Astrocyte of the hippocampus (primary cell): ENCODE data around the gene SLC30A5.
"Not testable (repeated sequence)": the region's sequence is repeated elsewhere in the genome, so short reads cannot be mapped to it uniquely, and the experiment has no call there.

Experiments
- DNase-seq: peaks from one replicate; pipeline ENCODE4 v3.0.0; 2011; ENCODE audit warnings: low read depth, low spot score

Gene SLC30A5

DNA sequence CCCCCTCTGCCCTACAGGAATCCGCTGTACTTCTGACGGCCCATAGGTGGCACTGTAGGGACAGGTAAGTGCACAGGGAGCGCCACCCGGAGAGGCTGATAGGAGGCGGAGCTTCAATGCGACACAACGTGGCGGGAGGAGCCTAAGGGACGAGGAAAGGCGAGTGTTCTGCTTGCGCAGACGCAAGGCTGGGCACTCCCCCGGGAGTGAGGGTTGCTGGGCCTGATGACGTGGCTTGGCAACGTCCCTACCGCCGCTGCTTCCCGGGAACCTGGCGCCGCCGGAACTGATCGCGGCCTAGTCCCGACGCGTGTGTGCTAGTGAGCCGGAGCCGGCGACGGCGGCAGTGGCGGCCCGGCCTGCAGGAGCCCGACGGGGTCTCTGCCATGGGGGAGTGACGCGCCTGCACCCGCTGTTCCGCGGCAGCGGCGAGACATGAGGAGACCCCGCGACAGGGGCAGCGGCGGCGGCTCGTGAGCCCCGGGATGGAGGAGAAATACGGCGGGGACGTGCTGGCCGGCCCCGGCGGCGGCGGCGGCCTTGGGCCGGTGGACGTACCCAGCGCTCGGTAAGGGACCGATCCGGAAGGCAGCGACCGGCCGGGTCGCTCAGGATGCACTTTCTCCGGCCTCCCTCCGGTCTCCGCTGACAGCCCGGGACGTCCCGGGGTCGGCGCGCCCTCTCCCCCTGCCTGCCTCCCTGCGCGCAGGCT is at the start of gene SLC30A5:
SLC30A5 (plus strand) TSS at position 244 of the 712 bp plus-strand sequence; CDS start at position 486, 242 bp downstream.
- peak; percentile 100 for DNase-seq

DNA sequence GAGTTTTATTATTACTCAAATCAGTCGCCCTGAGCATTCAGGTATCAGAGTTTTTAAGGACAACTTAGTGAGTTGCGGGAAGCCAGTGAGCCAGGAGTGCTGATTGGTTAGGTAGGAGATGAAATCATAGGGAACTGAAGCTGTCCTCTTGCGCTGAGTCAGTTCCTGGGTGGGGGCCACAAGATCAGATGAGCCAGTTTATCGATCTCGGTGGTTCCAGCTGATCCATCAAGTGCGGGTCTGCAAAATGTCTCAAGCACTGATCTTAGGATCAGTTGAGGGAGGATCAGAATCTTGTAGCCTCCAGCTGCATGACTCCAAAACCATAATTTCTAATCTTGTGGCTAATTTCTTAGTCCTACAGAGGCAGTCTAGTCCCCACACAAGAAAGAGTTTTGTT is 48.6 kb upstream of the SLC30A5 start:
- not testable (repeated sequence) for DNase-seq

DNA sequence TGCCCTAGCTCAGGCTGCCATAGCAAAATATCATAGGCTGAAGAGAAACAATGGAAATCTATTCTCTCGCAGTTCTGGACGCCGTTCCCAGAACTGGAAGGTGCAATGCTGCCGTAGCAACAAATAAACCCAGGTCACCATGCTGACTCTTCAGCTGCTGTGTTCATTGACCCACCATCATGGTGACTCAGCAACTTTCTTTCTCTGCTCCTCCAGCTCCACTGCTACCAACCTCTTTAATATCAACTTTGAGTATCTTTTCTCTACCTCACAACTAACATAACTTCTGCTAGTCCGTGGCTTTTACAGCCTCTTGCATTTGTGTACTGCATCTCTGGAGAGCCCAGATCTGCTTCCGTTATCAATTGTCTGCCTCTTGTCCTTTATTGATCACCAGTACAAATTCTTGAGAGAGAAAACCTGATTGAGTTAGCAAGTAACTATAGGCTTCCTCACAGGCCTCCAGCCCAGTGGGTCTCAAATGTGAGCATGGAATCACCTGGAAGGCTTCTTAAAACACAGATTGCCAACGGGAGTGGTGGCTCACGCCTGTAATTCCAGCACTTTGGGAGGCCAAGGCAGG is 47.3 kb upstream of the SLC30A5 start:
- DNase-seq: peak; percentile 3

DNA sequence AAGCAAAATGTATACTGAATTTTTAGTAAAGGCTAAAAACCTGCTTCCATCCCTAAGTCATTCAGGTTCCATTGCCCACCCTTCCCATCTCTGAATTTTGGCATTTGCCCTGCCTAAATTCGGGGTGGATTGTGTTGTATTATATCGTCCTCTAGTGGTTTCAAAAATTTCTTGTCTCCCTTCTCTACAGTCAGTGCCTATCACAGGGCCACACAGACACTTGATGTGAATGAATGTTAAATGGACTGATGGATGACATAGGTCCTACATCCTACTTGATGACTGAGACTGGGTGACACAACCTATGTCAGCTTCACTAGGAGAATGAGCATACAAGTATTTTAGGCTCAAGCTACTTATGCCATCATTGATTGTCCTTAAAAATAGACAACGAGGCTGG is 45.6 kb upstream of the SLC30A5 start:
- DNase-seq: no peak

DNA sequence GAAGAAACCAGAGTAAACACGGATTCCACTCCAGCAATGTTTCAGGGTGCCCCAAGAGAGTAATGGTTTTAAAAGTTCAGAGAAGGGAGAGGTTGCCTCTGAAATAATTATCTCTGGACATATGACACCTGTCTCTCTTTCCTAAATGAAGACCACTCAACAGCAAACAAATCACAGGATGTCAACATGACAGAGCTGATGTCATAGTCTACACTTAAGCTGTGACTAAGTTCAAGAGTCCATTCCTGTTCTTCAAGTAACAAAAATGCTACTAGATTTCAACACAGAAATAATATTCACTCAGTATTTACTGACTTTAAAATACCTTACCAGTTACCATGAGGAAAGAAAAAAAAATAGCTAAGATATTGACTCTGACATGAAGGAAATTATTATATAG is 44.7 kb upstream of the SLC30A5 start:
- no peak for DNase-seq

DNA sequence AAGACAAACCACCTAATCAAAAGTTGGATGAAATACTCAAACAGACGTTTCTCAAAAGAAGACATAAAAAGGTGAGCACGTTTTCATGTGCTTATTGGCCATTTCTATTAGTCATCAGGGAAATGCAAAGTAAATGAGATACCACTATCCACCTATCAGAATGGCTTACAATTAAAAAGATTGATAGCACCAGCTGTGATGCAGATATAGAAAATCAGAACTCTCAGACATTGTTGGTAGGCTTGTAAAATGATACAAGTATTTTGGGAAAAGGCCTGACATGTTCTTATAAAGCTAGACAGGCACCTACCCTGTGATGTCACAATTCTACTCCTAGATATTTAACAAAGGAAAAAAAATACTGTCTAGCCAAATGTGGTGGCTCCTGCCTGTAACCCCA is 44.0 kb upstream of the SLC30A5 start:
- DNase-seq: no peak

DNA sequence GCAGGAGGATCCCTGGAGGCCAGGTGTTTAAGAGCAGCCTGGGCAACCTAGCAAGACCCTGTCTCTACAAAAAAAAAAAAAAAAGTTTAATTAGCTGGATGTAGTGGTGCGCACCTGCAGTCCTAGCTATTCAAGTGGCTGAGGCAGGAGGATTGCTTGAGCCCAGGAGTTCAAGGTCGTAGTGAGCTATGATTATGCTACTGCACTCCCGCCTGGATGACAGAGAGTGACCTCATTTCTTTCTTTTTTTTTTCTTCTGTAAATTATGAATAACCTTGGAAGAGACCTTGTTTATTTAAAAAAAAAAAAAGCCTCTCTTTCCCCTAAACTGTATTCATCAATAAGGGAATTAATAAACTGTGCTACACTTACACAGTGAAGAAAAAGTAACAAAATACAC is 43.6 kb upstream of the SLC30A5 start:
- no peak for DNase-seq

DNA sequence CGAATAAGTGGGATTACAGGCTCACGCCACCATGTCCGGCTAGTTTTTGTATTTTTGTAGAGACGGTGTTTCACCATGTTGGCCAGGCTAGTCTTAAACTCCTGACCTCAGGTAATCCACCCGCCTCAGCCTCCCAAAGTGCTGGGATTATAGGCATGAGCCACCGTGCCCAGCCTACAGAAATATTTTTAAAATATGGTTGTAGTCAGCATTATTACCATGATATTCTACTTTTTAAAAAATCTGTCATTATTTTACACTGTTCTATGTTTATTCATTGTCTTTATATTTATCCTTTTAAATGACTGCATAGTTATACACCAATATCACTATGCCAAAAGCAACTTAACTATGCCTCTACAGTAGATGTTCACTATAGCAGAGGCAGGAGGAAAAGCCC is 41.6 kb upstream of the SLC30A5 start:
- DNase-seq: no peak

DNA sequence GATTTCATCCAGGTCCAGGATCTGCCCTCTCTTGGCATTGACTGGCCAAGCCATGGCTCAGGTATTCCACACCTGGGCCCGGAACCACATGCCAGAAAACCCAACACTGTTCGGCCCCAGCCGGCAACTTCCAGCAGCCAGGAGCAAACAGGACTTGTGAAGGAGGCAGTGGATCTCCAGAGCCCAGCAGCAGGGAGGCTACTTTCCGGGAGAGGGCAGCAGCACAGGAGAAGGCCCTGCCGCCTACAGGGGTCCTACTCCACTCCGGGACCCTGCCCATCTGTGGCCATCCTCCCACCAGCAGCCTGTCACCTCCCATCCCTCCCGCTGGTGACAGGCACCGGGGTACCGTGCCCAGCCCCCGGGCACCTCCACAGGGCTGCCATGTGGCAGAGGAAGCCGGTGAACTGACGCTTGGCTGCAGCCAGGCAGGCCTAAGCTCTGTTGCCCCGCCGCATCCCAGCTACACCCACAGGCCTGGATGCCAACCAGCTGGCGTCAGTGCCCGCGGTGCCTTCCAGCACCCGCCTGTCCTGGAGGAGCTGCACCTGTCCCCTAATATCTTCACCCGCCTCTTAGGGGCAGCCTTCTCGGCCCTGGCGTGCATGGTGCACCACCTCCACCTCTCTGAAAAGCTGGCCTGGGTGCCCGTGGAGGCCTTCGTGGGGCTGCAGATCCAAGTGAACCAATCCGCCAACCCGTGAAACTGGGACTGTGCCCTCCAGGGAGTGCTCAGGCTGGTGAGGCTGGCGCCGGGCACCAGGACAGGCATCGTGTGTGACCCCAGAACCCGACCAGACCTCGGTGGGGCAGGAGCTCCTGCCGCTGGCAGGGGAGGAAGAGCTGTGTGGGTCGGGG is 18.9 kb upstream of the SLC30A5 start:
- no peak for DNase-seq

DNA sequence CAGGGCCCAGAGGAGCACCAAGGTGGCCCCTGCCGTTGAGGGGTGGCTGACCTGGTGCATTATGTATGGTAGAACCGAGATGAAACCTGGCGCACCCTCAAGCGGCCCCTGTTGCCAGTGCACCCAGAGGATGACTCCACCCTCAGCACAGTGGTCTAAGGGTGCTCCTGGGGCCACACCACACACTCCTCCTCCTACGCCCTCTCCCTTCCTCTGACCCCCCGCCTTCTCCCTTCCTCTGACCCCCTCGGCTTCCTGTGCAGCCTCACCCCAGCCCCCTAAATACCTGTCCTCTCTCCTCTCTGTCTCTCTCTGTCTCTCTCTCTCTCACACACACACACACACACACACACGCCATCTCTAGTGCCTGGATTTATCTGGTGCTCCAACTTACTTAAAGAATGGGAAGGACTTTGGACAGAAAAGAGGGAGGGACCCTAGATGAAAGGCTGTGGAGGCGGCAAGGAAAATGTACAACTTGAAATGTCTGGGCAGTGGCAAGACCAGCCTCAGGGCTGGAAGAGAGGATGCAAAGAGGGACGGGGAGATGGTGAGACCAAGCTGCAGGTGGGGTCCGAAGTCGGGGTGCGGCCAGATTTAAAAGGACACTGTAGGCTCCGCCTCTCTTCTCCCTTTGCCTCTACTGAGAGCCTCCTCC is 18.2 kb upstream of the SLC30A5 start:
- DNase-seq: no peak

DNA sequence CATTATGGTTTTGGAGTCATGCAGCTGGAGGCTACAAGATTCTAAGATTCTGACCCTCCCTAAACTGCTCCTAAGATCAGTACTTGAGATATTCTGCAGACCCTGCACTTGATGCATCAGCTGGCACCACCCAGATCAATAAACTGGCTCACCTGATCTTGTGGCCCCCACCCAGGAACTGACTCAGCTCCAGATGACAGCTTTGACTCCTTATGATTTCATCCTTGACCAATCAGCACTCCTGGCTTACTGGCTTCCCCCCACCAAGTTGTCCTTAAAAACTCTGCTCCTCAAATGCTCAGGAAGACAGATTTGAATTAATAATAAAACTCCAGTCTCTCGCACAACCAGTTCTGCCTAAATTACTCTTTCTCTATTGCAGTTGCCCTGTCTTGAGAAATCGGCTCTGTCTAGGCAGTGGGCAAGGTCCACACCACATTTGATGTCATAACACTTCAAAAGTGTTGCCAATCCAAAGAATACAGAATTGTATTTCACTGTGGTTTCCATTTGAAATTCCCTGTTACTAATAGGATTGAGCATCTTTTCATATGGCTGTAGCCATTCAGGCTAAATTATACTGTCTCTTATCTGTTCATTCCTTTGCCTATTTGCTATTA is 14.8 kb upstream of the SLC30A5 start:
- no peak for DNase-seq

DNA sequence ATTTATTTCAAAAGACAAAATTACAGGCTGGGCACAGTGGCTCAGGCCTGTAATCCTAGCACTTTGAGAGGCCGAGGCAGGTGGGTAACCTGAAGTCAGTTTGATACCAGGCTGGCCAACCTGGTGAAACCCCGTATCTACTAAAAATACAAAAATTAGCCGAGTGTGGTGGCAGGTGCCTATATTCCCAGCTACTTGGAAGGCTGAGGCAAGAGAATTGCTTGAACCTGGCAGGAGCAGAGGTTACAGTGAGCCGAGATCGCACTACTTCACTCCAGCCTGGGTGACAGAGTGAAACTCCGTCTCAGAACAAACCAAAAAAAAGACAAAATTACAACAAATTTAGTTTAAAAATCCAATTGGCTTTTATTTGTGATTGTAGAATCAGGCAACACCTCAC is 14.3 kb upstream of the SLC30A5 start:
- no peak for DNase-seq

DNA sequence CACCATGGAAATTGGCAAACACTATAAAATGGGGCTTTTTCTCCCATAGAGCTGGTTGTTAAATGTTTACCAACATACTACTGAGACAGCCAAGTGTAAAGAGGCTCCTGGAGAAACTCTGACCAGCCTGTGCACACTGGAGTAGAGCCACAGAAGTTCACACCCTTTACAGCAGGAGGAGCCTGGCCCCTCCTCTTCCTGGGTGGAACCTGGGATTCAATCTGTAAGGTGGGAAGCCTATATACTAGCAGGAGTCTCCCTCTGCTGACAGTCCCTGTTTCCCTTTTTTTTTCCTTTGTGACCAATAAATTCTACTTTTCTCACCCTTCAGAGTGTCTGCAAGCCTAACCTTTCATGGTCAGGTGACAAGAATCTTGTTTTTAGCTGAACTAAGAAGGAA is 10.4 kb upstream of the SLC30A5 start:
- DNase-seq: no peak

DNA sequence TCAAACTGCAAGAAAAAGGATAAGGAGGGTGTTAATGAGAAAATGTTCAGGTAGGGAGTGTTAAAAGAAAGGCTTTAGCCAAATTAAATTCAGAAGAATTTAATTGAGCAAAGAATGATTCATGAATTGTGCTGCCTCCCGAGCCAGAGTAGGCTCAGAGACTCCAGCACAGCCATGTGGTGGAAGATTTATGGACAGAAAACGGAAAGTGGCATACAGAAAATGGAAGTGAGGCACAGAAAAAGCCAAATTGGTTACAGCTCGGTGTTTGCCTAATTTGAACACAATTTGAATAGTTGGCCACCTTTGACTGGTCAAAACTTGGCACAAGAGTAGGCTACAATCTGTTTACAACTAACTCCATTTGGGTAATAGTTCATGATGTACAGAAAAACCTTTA is 9.6 kb upstream of the SLC30A5 start:
- DNase-seq: no peak

DNA sequence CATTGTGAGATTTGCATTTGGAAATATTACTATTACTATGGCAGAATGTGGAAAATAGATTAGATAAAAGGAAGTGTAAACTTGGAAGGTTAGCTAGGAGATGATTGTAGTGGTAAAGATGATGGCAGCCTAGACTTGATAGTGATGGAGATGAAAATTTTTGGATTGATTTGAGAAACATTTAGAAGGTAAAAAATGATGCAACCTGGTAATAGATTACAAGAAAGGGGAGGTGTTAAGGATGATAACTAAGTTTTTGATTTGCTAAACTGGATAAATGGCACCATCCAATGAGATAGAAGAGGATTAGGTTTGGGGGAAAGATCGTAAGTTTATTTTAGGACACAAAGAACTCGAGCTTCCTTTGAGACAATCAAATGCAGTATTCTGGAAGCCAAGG is 8.9 kb upstream of the SLC30A5 start:
- DNase-seq: no peak

DNA sequence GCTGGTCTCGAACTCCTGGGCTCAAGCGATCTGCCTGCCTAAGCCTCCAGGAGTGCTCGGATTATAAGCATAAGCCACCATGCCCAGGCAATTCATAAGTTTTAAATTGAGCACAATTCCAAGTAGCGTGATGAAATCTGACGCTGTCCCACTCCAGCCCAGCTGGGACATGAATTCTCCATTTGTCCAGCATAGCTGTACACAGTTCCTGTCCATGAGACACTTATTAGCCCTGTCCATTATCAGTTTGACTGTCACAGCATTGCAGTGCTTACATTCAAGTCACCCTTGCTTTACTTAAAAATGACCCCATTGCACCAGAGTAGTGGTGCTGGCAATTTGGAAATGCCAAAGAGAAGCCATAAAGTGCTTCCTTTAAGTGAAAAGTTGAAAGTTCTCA is 7.6 kb upstream of the SLC30A5 start:
- no peak for DNase-seq

DNA sequence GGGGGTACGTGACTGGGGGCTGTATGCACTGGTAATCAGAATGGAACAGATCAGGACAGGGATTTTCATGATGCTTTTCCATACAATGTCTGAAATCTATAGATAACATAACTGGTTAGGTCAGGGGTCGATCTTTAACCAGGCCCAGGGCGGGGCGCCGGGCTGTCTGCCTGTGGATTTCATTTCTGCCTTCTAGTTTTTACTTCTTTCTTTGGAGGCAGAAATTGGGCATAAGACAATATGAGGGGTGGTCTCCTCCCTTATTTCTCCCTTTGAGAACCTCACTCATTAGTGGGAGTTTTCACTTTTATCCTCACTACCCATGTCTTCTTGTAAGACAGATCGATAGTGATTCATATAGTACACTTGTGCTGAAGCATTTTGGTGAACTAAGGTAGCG is 5.8 kb upstream of the SLC30A5 start:
- not testable (repeated sequence) for DNase-seq

DNA sequence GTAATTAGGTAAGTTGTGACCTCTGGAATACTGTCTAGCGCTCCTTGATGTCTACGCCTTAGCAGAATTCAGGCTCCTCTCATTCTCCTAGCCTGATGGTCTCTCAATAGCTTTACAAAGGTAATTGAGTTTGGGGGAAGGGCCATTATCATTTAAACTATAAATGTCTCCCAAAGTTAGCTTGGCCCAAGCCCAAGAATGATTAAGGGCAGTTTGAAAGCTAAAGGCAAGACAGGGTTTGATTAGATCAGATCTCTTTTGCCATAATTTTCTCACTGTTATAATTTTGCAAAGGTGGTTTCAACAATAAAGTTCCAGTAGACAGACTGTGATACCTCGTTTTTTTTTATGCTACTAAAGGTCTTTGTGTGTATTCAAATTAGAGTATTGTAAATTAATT is 3.7 kb upstream of the SLC30A5 start:
- no peak for DNase-seq

DNA sequence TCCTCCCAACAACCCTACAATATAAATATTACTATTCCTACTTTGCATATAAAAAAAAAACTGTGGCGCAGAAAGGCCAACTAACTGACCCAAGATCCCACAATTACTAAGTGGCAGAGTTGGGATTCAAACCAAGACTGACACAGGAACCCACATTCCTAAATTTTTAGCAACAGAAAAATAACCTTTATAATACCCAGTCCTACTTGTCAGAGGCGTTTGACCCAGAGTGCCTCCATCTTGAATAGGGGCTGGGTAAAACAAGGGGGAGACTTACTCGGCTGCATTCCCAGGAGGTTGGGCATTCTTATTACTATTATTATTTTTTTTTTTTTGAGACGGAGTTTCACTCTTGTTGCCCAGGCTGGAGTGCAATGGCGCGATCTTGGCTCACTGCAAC is 2.0 kb upstream of the SLC30A5 start:
- no peak for DNase-seq

DNA sequence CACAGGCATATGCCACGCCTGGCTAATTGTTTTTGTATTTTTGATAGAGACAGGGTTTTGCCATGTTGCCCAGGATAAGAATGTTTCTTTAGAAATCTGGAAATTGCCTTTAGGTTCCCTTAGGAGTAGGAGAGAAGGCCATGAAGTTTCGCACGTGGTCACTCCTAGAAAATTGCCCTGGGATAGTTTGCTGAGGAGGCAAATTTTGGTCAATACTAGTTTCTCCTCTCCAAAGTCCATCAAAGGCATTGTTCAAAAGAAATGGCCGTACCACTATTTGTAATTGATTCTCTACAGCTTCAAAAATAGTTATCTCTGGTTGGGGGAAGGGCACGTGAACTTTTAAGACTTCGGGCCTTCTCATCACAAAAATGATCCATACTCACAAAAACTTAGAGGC is 845 bp upstream of the SLC30A5 start:
- no peak for DNase-seq

DNA sequence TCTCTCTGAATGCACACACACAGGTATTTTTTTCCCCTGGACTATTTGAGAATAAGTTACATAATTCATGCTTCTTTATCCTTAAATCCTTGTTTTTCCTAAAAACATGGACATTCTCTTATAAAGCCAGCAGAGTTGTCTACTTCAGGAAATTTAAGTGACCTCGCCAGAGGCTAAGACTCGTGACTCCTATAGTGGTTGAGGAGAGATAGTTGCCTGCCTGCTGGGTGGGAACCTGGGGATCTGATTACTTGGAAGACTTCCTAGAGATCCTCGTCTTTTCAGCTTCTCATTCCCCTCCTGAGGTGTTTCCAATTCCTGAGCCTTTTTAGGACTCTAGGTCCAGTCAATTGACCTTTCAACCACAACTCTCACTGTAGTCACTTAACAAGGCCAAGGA is 5.5 kb downstream of the SLC30A5 start:
- no peak for DNase-seq

DNA sequence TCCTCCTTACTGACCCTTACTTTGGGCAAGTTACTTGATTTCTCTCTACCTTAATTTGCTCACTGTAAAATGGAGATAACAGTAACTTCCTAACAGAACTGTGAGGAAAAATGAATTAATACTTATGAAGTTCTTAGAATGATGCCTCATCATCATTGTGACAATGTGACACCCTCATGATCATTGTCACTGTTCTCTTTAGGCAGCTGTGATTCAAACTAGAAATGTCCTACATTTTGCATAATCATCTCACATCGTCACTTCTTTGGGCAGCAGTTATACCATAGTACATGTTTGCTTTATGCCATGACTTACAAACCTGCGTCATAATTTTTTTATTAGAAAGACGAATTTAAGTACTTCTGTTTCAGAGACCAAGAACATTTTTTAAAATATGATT is 9.7 kb downstream of the SLC30A5 start:
- no peak for DNase-seq
